CD4-positive, CD25-positive, alpha-beta regulatory T cell (primary cell): Measurements from ENCODE around the gene ING5. TPM values are rescaled to one million over a fixed set of nuclear protein-coding genes. Genes with fewer than 3 reads are reported as not detected.
"Not testable (repeated sequence)": the region's sequence is repeated elsewhere in the genome, so short reads cannot be mapped to it uniquely, and the experiment has no call there.

Experiments
- ATAC-seq, 2 donors: fragments of 150-1000 bp; cut with Tn5 transposase; one replicate each; pipeline ENCODE4 v1.10.0; 2021; ENCODE audit warnings: low read depth in 2 of 2, moderate number of reproducible peaks in 2 of 2, moderate library complexity in 1 of 2
- DNase-seq, 3 donors: peaks; one replicate each; pipeline versions ENCODE4 v3.0.0 to v3.0.0-alpha.2; 2012 to 2022; ENCODE audit warnings: mixed read lengths in 1 of 3
- H3K27ac ChIP-seq: one replicate; pipeline ENCODE4 v1.7.0; 2013; ENCODE audit warnings: mild to moderate bottlenecking, low read length; ENCODE audit not compliant: insufficient read depth, poor library complexity, severe bottlenecking
- H3K27me3 ChIP-seq: one replicate; pipeline ENCODE4 v1.7.0; 2013; ENCODE audit warnings: low read length; ENCODE audit not compliant: control insufficient read depth, insufficient read depth
- H3K36me3 ChIP-seq: one replicate; pipeline ENCODE4 v1.7.0; 2013; ENCODE audit warnings: mild to moderate bottlenecking, low read length, moderate library complexity; ENCODE audit not compliant: control insufficient read depth, insufficient read depth
- H3K4me1 ChIP-seq: 2 replicates; pipeline ENCODE4 v1.7.0; 2013; ENCODE audit warnings: mild to moderate bottlenecking, low read length; ENCODE audit not compliant: insufficient read depth, control insufficient read depth, poor library complexity, severe bottlenecking
- H3K4me3 ChIP-seq: one replicate; pipeline ENCODE4 v1.7.0; 2013; ENCODE audit warnings: low read depth, mild to moderate bottlenecking, low read length, moderate library complexity
- H3K9me3 ChIP-seq, 2 experiments: 1 replicate in 1 of 2; 2 replicates in 1 of 2; pipeline ENCODE4 v1.7.0; 2013; ENCODE audit warnings: low read length in 2 of 2, mild to moderate bottlenecking in 1 of 2, moderate library complexity in 1 of 2; ENCODE audit not compliant: control insufficient read depth in 2 of 2
- H3K27ac Mint-ChIP-seq, 3 donors: one replicate each; pipeline ENCODE4 v1.8.0; 2020 to 2022; ENCODE audit warnings: mild to moderate bottlenecking in 3 of 3, mixed read lengths in 3 of 3, moderate library complexity in 2 of 3
- H3K27me3 Mint-ChIP-seq: one replicate; pipeline ENCODE4 v1.8.0; 2022; ENCODE audit warnings: mild to moderate bottlenecking, mixed read lengths
- H3K36me3 Mint-ChIP-seq: one replicate; pipeline ENCODE4 v1.8.0; 2020; ENCODE audit warnings: mixed read lengths
- H3K4me1 Mint-ChIP-seq, 4 donors: one replicate each; pipeline ENCODE4 v1.8.0; 2020 to 2022; ENCODE audit warnings: mixed read lengths in 4 of 4, mild to moderate bottlenecking in 1 of 4
- H3K4me3 Mint-ChIP-seq, 4 donors: one replicate each; pipeline ENCODE4 v1.8.0; 2020 to 2022; ENCODE audit warnings: mild to moderate bottlenecking in 4 of 4, mixed read lengths in 4 of 4, moderate library complexity in 3 of 4
- H3K9me3 Mint-ChIP-seq, 7 donors: one replicate each; pipeline ENCODE4 v1.8.0; 2020 to 2022; ENCODE audit warnings: mixed read lengths in 7 of 7, mild to moderate bottlenecking in 3 of 7, moderate library complexity in 2 of 7
- polyA plus RNA-seq, 4 donors: library from polyadenylated mRNA; unstranded; fragments of 300-500 nt; fragmentation: Illumina TruSeq; gene quantifications; one replicate each; pipeline ENCODE4 v1.2.3, GENCODE V29; 2021
- total RNA-seq: library from RNA; stranded (reverse); gene quantifications from one replicate; pipeline ENCODE4 v1.2.3, GENCODE V29; 2022

The ING5 gene
- total and polyA plus RNA-seq, 5 donors from 2014 or later: 16.7 to 64.8 (median 21.4) TPM

DNA sequence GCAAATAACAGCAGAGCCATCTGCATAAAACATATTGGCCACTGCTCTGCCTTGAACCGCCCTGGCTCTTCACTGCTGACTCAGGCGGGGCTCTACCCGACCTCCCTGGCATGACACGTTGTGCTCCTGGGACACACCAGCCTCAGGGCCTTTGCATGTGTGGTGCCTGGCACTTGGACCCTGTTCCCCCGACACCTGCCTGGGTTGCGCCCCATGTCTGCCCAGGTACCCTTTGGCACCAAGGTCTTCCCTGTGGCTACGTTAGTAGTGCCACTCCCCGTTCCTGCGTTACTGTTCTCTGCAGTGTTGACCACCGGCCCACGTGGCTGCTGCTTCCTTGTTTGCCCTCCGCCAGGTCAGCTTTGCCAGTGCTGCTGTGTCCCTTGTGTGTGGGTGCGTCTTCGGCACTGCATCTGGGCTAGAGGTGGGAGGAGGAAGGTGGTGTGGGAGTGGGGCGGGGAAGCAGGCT is 44.0 kb upstream of the ING5 start:
- H3K9me3 Mint-ChIP-seq: no peaks in the 10 kb centered on the region
- Histone ChIP-seq H3K36me3 (peaks cover 56% of the 10 kb centered on the region), H3K4me1 (no peaks in the 10 kb centered on the region), H3K27ac (no peak overlapping the region), H3K4me3 (no peak overlapping the region), H3K9me3 (no peaks in the 10 kb centered on the region), H3K27me3 (no peaks in the 10 kb centered on the region)
- no peak for ATAC-seq
- peaks cover 41% of the 10 kb centered on the region for H3K36me3 Mint-ChIP-seq
- no peak overlapping the region for H3K27ac Mint-ChIP-seq
- H3K4me1 Mint-ChIP-seq: no peaks in the 10 kb centered on the region
- H3K4me3 Mint-ChIP-seq: no peak overlapping the region
- H3K27me3 Mint-ChIP-seq: no peaks in the 10 kb centered on the region
- DNase-seq: no peak

DNA sequence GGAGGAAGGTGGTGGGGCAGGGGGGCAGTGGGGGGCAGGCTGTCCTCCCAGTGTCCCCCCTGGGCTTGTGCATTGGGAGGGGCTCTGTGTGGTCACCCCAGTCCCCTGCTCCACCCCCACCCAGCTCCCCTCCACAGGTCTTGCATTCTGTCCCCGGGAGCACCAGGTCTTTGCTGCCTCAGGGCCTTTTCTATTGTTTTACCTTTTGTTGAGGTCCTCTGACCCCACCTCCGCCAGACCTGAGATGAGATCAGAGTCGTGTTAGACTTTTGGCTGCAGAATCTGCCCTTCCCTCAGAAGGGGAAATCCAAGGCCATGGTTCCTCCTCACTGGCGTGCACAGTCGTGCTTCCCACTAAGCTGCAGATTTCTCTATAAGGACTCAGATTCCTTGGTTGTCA is 43.5 kb upstream of the ING5 start:
- Histone ChIP-seq H3K36me3 (peaks cover 51% of the 10 kb centered on the region), H3K27me3 (no peaks in the 10 kb centered on the region), H3K4me3 (no peak overlapping the region), H3K9me3 (no peaks in the 10 kb centered on the region), H3K4me1 (no peaks in the 10 kb centered on the region), H3K27ac (no peak overlapping the region)
- no peak for DNase-seq
- no peaks in the 10 kb centered on the region for H3K27me3 Mint-ChIP-seq
- H3K4me1 Mint-ChIP-seq: no peaks in the 10 kb centered on the region
- peaks cover 41% of the 10 kb centered on the region for H3K36me3 Mint-ChIP-seq
- no peak for ATAC-seq
- no peak overlapping the region for H3K27ac Mint-ChIP-seq
- H3K4me3 Mint-ChIP-seq: no peak overlapping the region
- no peaks in the 10 kb centered on the region for H3K9me3 Mint-ChIP-seq

DNA sequence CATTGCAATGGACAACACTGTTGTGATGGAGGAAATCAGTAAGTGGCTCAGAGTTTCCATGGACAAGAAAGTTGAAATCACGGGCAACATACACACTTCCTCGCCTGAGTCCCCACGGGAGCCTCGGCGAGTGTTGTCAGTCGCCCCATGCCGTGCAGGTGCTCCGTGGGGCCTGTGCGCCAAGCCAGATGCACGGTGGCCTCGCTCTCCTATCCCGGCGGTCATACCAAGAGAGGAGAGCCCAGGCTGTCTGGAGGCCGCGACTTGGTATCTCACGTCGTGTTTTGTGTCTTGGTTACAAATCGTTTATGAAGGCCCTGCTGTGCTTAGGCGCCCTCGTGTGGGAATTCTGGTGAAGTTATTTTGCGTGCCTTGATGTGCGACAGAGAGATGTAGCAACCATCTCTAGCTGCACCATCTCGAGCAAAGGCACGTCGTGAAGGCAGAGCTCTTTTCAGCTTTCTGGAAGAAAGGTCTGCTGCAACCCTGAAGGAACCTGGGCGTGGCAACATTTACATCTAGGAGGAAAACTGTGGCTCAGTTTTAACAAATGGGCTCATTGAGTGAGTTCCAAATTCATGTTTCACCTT is 42.6 kb upstream of the ING5 start:
- no peak overlapping the region for H3K27ac ChIP-seq
- no peaks in the 10 kb centered on the region for H3K9me3 ChIP-seq
- no peak overlapping the region for H3K4me3 ChIP-seq
- Mint-ChIP-seq H3K27ac (no peak overlapping the region), H3K27me3 (no peaks in the 10 kb centered on the region), H3K9me3 (no peaks in the 10 kb centered on the region), H3K4me3 (no peak overlapping the region), H3K4me1 (no peaks in the 10 kb centered on the region), H3K36me3 (peaks cover 41% of the 10 kb centered on the region)
- DNase-seq (peak in 2 of 3 donors; percentile 35 to 71), ATAC-seq (no peak)
- H3K36me3 ChIP-seq: peaks cover 47% of the 10 kb centered on the region
- H3K4me1 ChIP-seq: no peaks in the 10 kb centered on the region
- no peaks in the 10 kb centered on the region for H3K27me3 ChIP-seq

DNA sequence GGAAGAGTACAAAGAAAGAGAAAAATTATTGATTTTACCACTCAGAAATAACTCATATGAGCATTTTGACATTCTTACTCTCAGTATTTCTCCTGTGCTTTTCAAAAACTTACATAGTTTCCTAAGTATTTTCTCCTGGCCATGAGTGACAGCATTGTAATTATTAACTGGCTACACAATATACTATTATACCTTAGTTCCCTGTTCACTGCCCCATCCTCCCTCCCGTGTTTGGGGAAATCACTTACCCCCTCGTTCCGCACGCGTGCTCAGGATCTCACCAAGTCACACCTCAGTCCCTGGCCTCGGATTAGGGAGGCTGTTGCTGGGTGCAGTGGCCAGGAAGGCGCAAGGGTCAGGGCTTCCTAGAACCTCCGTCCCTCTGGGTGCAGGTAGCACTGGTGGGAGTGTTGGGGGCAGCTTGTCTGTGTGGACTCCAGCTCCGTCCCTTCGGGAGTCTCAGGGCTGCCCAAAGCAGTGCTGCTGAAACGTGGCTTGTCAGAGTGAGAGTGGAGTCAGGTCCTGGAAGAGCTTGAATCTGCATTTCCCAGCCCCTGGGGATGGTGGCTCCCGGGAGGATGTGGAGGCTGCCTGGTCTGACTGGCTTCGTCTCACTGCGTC is 41.1 kb upstream of the ING5 start:
- Mint-ChIP-seq H3K4me3 (no peak overlapping the region), H3K9me3 (no peaks in the 10 kb centered on the region), H3K36me3 (peaks cover 32% of the 10 kb centered on the region), H3K27ac (no peak overlapping the region), H3K27me3 (no peaks in the 10 kb centered on the region), H3K4me1 (peaks cover 0 to 8% (median under 1%) of the 10 kb centered on the region in 4 donors)
- Histone ChIP-seq H3K9me3 (no peaks in the 10 kb centered on the region), H3K4me1 (no peaks in the 10 kb centered on the region), H3K27me3 (no peaks in the 10 kb centered on the region), H3K27ac (no peak overlapping the region), H3K4me3 (no peak overlapping the region), H3K36me3 (peaks cover 33% of the 10 kb centered on the region)
- DNase-seq (no peak), ATAC-seq (no peak)

DNA sequence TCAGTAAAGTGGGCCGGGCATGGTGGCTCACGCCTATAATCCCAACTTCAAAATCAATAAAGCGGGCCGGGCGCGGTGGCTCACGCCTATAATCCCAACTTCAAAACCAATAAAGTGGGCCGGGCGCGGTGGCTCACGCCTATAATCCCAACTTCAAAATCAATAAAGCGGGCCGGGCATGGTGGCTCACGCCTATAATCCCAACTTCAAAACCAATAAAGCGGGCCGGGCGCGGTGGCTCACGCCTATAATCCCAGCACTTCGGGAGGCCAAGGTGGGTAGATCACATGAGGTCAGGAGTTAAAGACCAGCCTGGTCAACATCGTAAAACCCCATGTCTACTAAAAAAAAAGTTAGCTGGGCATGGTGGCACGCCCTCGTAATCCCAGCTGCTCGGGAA is 39.1 kb upstream of the ING5 start:
- H3K27me3 ChIP-seq, H3K27ac Mint-ChIP-seq, H3K4me3 Mint-ChIP-seq, H3K4me3 ChIP-seq, ATAC-seq, H3K9me3 ChIP-seq, H3K27ac ChIP-seq, H3K4me1 ChIP-seq, H3K9me3 Mint-ChIP-seq, H3K27me3 Mint-ChIP-seq, DNase-seq, H3K4me1 Mint-ChIP-seq: not testable (repeated sequence)
- peaks cover 35% of the 10 kb centered on the region for H3K36me3 ChIP-seq
- H3K36me3 Mint-ChIP-seq: peaks cover 29% of the 10 kb centered on the region

DNA sequence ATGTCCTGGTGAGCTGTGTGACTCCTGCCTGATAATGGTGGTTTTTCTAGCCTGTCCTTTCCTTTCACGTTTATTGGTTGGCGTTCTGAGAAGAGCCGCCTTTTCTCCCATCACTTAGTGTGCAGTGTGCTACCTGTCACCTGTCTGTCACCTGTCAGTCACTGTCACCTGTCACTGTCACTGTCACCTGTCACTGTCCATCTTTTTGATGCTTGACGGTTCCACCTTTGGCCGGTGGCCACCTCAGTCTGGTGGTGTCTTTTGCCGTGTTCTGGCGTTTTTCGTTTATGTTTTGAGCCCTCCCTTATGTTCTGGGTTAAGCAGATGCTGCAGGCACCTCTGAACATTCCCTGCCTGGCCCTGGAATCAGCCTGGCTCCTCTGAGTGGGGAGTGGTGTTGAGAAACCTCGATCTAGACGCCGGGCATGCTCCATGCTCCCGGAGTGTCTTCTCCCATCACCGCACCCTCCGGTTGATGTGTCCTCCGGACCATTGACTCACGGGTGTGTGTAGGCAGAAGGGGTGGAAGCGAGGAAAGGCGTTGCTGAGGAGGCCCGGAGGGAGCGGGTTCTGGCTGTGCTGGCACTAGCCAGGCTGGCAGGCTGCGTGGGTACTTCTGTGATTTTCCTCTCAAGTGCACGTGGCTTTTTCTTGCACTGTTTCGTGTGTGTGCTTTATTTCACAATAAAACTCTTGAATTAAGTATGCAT is 36.0 kb upstream of the ING5 start:
- Mint-ChIP-seq H3K4me3 (no peak overlapping the region), H3K27me3 (no peaks in the 10 kb centered on the region), H3K4me1 (peaks cover 0 to 8% (median under 1%) of the 10 kb centered on the region in 4 donors), H3K36me3 (peaks cover 13% of the 10 kb centered on the region), H3K9me3 (no peaks in the 10 kb centered on the region), H3K27ac (no peak overlapping the region)
- no peak for ATAC-seq
- Histone ChIP-seq H3K4me3 (no peak overlapping the region), H3K9me3 (no peaks in the 10 kb centered on the region), H3K36me3 (peaks cover 26% of the 10 kb centered on the region), H3K4me1 (no peaks in the 10 kb centered on the region), H3K27me3 (no peaks in the 10 kb centered on the region), H3K27ac (no peak overlapping the region)
- no peak for DNase-seq

DNA sequence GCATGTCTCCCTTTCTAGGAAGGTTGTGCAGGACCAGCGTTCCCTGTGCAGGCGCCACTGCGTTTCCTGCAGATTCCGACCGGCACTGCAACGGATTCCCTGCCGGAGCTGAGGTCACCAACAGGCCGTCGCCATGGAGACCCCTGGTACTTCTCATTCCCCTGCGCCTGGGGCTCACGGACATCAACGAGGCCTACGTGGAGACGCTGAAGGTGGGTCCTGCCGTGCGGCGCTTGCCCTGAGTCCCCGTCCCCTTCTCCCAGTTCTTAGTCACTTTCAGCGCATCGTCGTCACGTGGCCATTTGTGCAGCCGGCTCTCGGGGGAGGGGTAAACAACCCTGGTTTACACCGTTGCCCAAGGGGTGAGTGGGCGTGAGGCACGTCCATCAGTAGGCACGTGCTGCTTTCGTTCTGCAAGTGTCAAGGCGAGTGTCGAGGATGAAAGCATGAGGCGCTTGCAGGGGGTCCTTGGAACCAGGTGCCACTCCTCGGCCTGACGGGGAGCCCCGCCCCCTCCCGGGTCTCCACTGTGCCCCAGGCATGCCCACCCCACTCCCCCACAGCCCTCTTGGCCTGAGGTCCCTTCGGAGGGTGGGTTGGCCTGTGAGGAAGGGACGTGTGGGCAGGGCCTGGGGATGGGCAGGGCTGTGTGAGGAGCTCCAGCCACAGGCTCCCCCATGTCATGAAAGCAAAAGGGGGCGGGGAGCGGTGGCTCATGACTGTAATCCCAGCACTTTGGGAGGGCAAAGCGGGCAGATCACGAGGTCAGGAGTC is 35.0 kb upstream of the ING5 start:
- peaks cover 22% of the 10 kb centered on the region for H3K36me3 ChIP-seq
- H3K4me3 Mint-ChIP-seq: no peak overlapping the region
- DNase-seq (no peak), ATAC-seq (no peak)
- no peak overlapping the region for H3K4me3 ChIP-seq
- no peaks in the 10 kb centered on the region for H3K27me3 Mint-ChIP-seq
- no peaks in the 10 kb centered on the region for H3K9me3 ChIP-seq
- H3K27me3 ChIP-seq: no peaks in the 10 kb centered on the region
- peaks cover 0 to 8% (median under 1%) of the 10 kb centered on the region in 4 donors for H3K4me1 Mint-ChIP-seq
- H3K4me1 ChIP-seq: no peaks in the 10 kb centered on the region
- no peak overlapping the region for H3K27ac Mint-ChIP-seq
- H3K27ac ChIP-seq: no peak overlapping the region
- no peaks in the 10 kb centered on the region for H3K9me3 Mint-ChIP-seq
- H3K36me3 Mint-ChIP-seq: peaks cover 8% of the 10 kb centered on the region
